ENCODE results near the gene CUX1. TPM values are rescaled to one million over a fixed set of nuclear protein-coding genes. Genes with fewer than 3 reads are reported as not detected.

CUX1 gene
- total RNA-seq, 1 experiment from 2014 or later: 116 TPM

- ChIA-PET CTCF (interaction anchor here (0.7 kb wide), 1 partner anchor 10 kb away, joined by 3 read pairs; no protein-coding TSS in a partner anchor), POLR2A (no interaction called here)
- H3K27me3 Mint-ChIP-seq (ENCODE audit: insufficient read depth, unreplicated experiment): no peaks in the 10 kb centered on the region
- H3K27ac Mint-ChIP-seq (ENCODE audit: unreplicated experiment): peak overlapping the region; percentile 70
- BruUV-seq (replicated peaks): no TSS peak
- Histone ChIP-seq H3K4me1 (peaks cover 5% of the 10 kb centered on the region; the same call in 1 of the 2 replicates), H3K27me3 (replicated peaks; ENCODE audit: control insufficient read depth, insufficient read depth, low read length) (no peaks in the 10 kb centered on the region), H3K9me3 (no peaks in the 10 kb centered on the region), H3K4me3 (ENCODE audit: low read depth, low read length) (no peak overlapping the region), H3K36me3 (ENCODE audit: control insufficient read depth, insufficient read depth, low read length) (no peaks in the 10 kb centered on the region)
- H3K4me1 Mint-ChIP-seq (ENCODE audit: low read depth, unreplicated experiment): peaks cover 22% of the 10 kb centered on the region
- intact Hi-C loops (cut with micrococcal nuclease; ENCODE audit: unreplicated experiment): no loop called here
- DNase-seq: no peak
- H3K36me3 Mint-ChIP-seq (ENCODE audit: insufficient read depth, unreplicated experiment): peaks cover 60% of the 10 kb centered on the region
- H3K9me3 Mint-ChIP-seq (ENCODE audit: unreplicated experiment): no peaks in the 10 kb centered on the region
- H3K4me3 Mint-ChIP-seq (ENCODE audit: unreplicated experiment): no peak overlapping the region
- TF ChIP-seq, protein P1, sequence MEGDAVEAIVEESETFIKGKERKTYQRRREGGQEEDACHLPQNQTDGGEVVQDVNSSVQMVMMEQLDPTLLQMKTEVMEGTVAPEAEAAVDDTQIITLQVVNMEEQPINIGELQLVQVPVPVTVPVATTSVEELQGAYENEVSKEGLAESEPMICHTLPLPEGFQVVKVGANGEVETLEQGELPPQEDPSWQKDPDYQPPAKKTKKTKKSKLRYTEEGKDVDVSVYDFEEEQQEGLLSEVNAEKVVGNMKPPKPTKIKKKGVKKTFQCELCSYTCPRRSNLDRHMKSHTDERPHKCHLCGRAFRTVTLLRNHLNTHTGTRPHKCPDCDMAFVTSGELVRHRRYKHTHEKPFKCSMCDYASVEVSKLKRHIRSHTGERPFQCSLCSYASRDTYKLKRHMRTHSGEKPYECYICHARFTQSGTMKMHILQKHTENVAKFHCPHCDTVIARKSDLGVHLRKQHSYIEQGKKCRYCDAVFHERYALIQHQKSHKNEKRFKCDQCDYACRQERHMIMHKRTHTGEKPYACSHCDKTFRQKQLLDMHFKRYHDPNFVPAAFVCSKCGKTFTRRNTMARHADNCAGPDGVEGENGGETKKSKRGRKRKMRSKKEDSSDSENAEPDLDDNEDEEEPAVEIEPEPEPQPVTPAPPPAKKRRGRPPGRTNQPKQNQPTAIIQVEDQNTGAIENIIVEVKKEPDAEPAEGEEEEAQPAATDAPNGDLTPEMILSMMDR (IDR thresholded peaks at IDR 0.05; ENCODE audit: insufficient read depth in 1 of 2, low read depth in 1 of 2, low read length in 1 of 2, severe bottlenecking in 1 of 2, unreplicated experiment in 1 of 2): no peak
These were observed 93.8 kb downstream of the CUX1 start for GRCh38 chr7:101910991-101911799.

- Mint-ChIP-seq H3K27me3 (ENCODE audit: insufficient read depth, unreplicated experiment) (no peaks in the 10 kb centered on the region), H3K27ac (ENCODE audit: unreplicated experiment) (peak overlapping the region; percentile 70), H3K4me3 (ENCODE audit: unreplicated experiment) (no peak overlapping the region), H3K4me1 (ENCODE audit: low read depth, unreplicated experiment) (peaks cover 22% of the 10 kb centered on the region), H3K36me3 (ENCODE audit: insufficient read depth, unreplicated experiment) (peaks cover 66% of the 10 kb centered on the region), H3K9me3 (ENCODE audit: unreplicated experiment) (no peaks in the 10 kb centered on the region)
- POLR2A ChIA-PET: no interaction called here
- Histone ChIP-seq H3K27me3 (replicated peaks; ENCODE audit: control insufficient read depth, insufficient read depth, low read length) (no peaks in the 10 kb centered on the region), H3K4me1 (peaks cover 5% of the 10 kb centered on the region; the same call in 1 of the 2 replicates), H3K36me3 (ENCODE audit: control insufficient read depth, insufficient read depth, low read length) (no peaks in the 10 kb centered on the region), H3K4me3 (ENCODE audit: low read depth, low read length) (no peak overlapping the region), H3K9me3 (no peaks in the 10 kb centered on the region)
- CTCF ChIA-PET: interaction anchor here (0.7 kb wide), 1 partner anchor 9 kb away, joined by 3 read pairs; no protein-coding TSS in a partner anchor
- DNase-seq: peak; percentile 59 to 73
- no TSS peak for BruUV-seq (replicated peaks)
- intact Hi-C loops (cut with micrococcal nuclease; ENCODE audit: unreplicated experiment): no loop called here
- TF ChIP-seq, protein P1 (IDR thresholded peaks at IDR 0.05; ENCODE audit: insufficient read depth in 1 of 2, low read depth in 1 of 2, low read length in 1 of 2, severe bottlenecking in 1 of 2, unreplicated experiment in 1 of 2): no peak
These were observed 94.6 kb downstream of the CUX1 start for GRCh38 chr7:101911800-101912715.

- Mint-ChIP-seq H3K27me3 (ENCODE audit: insufficient read depth, unreplicated experiment) (no peaks in the 10 kb centered on the region), H3K27ac (ENCODE audit: unreplicated experiment) (peak overlapping the region; percentile 70), H3K36me3 (ENCODE audit: insufficient read depth, unreplicated experiment) (peaks cover 66% of the 10 kb centered on the region), H3K9me3 (ENCODE audit: unreplicated experiment) (no peaks in the 10 kb centered on the region), H3K4me1 (ENCODE audit: low read depth, unreplicated experiment) (peaks cover 22% of the 10 kb centered on the region), H3K4me3 (ENCODE audit: unreplicated experiment) (no peak overlapping the region)
- Histone ChIP-seq H3K36me3 (ENCODE audit: control insufficient read depth, insufficient read depth, low read length) (no peaks in the 10 kb centered on the region), H3K9me3 (no peaks in the 10 kb centered on the region), H3K4me1 (peaks cover 5% of the 10 kb centered on the region; the same call in 1 of the 2 replicates), H3K4me3 (ENCODE audit: low read depth, low read length) (no peak overlapping the region), H3K27me3 (replicated peaks; ENCODE audit: control insufficient read depth, insufficient read depth, low read length) (no peaks in the 10 kb centered on the region)
- no peak for DNase-seq
- intact Hi-C loops (cut with micrococcal nuclease; ENCODE audit: unreplicated experiment): no loop called here
- POLR2A ChIA-PET: no interaction called here
- no TSS peak for BruUV-seq (replicated peaks)
- CTCF ChIA-PET: no interaction called here
- TF ChIP-seq, protein P1 (IDR thresholded peaks at IDR 0.05; ENCODE audit: insufficient read depth in 1 of 2, low read depth in 1 of 2, low read length in 1 of 2, severe bottlenecking in 1 of 2, unreplicated experiment in 1 of 2): no peak
These were observed 95.3 kb downstream of the CUX1 start for GRCh38 chr7:101912716-101913110.

All from Caco-2 (cell line).